GM21528 (cell line): ENCODE results near the gene S100A3.

Experiments
- ATAC-seq: cut with Tn5 transposase; IDR thresholded peaks from one replicate; pipeline ENCODE4 v1.9.1; 2021; ENCODE audit warnings: mild to moderate bottlenecking, moderate library complexity; ENCODE audit not compliant: unreplicated experiment, low FRiP score

The S100A3 gene

GRCh38 chr1:153550398-153550758 lies 1.3 kb upstream of the S100A3 start:
- ATAC-seq, result no peak

DNA sequence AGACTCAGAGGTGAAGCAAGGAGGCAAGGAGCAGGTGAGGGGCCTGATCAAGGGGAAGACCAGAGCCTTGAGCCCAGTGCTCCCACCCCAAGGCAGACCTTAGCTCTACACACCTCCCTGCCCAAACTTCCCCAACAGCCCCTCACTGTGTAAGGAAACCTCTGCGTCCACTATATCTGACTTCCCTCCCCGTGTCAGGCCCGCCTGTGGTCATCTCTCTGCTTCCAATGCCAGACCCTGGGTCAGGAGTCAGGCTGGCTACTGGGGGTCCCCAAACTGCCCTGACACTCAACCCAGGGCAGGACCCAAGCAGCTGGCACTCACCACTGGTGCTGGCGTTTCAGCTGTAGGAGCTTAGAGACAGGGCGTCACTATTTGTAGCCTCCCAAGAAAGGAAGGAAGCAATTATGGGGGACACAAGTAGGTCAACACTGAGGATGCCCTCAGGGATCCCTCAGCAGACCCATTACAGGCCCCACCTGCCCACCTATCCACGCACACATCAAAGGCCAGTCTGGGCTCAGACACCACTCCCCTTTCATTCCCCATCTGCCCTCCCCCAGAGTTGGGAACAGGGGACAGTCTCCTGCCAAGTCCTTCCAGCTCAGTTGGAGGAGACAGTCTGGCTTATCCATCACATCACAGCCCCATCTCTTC lies 811 bp upstream of the S100A3 start:
- ATAC-seq, result no peak

DNA sequence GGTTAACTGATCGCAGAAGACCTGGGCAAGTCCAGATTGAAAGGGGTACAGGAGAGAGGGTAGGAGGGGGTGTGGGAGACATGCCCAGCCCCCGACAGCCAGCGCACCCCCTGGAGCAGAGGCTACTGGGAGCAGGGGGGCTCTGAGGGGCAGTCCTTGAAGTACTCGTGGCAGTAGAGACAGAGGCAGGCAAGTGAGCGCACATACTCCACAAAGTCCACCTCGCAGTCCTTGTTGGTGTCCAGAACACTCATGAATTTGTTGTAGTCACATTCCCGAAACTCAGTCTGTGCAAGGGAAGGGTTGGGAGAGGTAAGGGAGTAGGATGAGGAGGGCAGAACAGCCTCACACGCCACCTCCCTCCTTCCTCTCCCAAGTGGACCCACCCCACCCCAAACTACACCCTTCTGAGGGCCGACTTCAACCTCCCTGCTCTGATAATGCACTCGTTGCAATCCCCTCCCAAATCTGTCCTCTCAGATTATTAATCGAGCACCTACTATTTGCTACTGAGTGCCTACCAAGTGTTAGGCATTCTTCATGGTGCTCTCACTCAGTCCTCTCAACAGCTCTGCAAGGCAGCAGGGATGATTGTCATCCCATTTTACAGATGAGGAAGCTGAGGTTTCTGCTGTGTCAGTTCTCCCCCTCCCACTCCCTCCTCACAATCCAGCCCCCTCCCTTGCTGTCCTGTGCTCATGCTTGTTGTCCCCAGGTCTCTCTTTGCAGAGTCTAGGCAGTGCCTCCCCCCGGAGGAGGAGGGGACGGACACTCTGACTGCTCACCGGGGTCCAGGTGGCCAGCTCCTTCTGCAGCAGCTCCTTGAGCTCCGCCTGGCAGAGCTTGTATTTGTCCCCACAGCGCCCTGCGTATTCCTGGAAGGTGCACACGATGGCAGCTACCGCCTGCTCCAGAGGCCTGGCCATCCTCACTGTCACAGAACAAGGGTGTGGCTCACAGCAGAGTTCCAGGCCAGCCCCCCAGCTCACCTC lies 1.2 kb downstream of the S100A3 start:
- ATAC-seq, result no peak

DNA sequence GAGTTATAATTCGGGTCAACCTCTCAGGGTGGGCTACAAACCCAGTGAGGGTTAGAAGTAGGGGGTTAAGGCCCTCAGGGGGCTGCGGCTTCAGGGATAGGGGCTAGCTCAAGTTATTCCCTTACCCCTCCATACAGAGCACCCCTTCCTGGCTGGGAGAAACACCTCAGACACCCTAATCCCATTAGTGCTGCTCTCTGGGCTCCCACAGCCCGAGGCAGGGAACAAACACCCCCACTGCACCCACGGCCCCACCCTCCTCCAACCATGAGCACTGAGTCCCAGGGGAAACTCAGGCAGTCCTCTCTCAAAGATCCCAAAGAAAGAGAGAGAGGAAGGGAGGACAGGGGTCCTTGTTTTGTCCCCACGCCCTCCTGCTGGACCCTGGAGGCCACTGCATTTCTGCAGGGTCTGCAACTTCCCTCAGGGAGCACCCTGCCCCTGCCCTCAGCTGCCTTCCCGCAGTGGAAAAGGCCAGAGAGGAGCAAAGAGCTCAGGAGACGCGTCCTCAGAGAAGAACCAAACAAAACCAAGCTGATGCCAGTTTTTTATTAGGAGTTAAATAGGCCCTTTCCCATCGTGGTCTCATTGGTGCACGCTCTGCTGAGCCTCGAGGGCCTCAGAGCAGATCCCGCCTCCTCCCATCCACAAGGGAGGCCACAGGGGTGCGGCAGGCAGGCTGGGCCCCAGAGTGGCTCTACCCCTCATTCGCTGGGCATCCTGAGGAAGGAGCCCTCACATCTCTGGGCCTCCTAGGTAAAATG lies 2.1 kb downstream of the S100A3 start:
- no peak for ATAC-seq

GRCh38 chr1:153546371-153546770 lies 2.7 kb downstream of the S100A3 start:
- no peak for ATAC-seq

GRCh38 chr1:153545067-153546055 lies 3.7 kb downstream of the S100A3 start, which contains the start of gene S100A4:
S100A4 (minus strand) TSS chr1:153545806; CDS start chr1:153544794, 1,012 bp downstream.
- peak; percentile 48 for ATAC-seq

DNA sequence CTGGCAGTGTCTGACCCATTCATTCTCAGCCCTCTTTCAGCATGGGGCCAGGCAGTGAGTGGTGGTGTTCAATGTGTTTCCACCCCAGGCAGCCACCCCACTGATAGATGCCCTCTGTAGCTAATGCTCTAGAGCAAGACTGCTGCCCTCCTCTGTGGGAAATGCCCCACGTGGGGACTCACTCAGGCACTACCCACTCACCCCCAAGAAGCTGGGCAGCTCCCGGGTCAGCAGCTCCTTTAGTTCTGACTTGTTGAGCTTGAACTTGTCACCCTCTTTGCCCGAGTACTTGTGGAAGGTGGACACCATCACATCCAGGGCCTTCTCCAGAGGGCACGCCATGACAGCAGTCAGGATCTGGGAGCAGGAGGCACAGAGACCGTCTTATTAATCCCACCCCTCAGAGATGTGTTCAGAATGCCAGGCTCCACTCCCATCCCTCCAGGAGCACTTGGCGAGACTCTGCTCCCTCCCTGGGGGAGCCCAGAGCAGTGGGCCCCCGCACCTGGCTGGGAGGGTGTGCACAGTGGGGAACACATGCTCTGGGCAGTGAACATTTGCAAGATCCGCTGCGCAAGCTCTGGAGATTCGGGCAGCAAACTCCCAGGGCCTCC lies 4.5 kb downstream of the S100A3 start:
- ATAC-seq, result no peak

DNA sequence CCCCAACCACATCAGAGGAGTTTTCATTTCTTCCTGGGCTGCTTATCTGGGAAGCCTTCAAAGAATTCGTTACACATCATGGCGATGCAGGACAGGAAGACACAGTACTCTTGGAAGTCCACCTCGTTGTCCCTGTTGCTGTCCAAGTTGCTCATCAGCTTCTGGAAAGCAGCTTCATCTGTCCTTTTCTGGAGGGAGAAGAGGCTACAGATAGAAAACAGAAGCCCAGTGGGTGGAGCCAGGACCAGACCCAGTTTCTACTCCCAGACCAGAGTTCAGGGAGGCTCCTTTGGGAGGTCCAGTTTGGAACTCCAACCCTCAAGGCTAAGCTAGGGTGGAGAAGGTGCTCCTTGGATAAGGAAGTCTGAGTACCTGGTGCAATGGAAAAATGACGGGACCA lies 5.3 kb downstream of the S100A3 start:
- no peak for ATAC-seq

DNA sequence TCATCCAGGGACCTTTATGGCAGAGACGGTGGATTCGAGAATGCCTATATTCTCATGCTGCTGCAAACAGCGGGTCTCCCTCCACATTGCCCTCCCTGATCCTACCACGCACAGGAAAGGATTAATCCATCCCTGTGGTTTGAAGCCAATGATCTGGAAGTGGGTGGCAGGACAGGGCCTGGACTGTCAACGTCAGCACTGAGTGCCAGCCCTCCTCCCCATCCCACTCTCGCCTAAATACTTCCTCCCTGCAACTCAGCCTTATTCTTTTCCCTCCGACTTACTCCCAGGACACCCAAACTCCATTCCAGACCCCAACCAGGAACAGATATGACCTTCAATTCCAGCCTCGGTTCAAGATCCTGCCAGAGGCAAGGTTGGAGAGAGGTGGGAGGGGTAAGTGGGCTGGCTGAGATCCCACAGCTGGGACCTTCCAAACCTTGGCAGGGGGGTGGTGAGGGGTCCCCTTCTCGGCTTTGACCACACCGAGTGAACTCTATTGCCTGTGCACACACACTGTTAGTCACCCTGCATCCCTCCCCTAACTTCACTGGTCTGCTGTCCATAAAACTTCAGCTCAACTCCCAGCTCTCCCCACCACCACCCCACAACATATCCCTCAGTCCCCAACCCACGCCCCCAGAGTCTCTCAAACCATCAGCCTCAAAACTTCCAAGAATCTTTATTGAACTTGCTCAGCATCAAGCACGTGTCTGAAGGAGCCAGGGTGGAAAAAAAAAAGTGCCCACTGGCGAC lies 5.9 kb downstream of the S100A3 start:
- no peak for ATAC-seq

DNA sequence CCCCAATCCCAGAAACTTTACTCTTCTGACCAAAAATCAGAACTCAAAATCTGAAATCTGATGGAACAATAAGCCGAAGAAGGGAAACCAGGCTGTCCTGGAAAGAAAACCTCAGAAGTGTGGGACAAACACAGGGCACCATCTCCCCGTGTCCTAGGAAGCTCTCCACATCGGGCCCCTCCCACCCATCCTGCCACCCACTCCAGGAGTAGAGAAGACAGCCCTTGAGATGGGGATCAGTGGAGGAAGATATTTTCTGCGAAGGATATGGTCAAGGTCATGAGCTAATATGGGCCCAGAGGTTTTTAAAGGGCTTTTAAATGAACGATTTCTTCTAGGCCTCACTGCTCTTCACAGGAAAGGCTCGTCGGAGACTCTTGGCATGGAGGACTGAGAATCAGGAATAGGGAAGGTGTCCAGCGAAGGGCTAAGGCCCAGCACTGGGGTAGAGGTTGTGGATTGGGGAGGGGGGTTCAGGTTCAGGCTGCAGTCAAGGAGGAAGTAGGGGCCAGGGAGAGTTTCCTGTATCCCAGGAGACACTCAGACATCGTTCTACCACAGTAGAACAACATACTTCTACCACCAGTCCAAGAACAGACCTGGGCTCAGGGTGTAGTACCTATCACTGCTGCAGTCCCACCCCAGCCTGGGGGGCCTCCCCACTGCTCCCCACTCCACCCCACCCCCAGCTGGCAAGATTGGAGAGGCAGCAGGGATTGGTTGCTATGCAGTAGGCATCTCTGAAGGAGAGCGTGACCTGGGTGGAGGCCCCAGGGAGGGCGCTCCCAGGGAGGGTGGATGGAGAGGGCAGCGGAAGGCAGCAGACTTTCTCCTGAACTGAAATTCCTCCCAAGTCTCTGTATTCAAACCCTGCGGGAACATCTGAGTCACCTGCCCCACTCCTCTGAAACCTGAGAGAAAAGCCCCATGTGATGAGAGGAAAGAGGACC lies 7.1 kb downstream of the S100A3 start:
- ATAC-seq, result no peak

DNA sequence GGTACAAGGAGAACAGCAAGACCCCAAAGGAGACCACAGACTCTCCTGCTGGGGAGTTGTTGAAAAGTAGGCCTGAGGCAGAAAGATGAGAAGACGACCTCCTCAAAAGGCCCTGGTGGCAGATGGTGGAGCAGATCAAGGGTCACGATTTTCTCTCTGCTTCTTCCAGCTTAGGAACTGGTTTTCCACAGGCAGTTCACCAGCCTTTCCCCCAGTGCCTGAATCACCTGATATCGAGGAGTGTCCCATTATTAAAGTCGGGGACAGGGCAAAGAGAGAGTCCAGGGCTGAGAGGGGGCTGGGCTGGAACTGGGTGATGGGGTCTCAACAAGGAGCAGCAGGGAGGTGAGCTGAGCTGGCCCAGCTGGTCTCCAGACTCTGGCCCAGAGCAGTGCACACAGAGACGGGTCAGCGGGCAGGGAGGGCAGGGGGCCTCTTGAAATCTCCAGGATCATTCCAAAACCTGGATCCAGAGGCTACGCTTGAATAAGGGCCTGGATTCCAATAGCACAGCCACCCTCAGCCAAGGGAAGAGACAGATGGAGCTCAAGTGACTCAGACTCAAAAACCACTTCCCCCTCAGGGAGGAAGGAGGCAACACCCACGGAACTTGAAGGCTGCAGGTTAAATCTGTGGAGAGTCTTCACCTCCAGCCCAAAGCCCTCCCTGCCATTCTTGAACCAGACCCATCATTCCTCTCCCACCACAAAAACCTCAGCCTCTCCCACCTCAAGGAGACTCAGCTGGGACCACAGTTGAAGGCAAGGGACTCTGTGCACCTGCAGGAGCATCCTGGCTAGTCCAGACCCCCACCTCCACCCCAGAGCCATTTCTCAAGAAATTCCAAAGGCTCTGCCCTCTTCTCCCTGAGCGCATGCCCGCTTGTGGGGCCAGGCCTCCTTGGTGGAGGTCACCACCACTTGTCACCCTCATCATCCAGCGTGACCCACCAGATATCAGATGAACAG lies 8.4 kb downstream of the S100A3 start, which contains the start of gene S100A5:
S100A5 (minus strand) TSS at position 541 of the 968 bp plus-strand sequence. CDS start 743 bp downstream, outside the sequence.
- ATAC-seq, result no peak

- ATAC-seq, result no peak
These were observed 9.5 kb downstream of the S100A3 start for GRCh38 chr1:153539395-153540093.

DNA sequence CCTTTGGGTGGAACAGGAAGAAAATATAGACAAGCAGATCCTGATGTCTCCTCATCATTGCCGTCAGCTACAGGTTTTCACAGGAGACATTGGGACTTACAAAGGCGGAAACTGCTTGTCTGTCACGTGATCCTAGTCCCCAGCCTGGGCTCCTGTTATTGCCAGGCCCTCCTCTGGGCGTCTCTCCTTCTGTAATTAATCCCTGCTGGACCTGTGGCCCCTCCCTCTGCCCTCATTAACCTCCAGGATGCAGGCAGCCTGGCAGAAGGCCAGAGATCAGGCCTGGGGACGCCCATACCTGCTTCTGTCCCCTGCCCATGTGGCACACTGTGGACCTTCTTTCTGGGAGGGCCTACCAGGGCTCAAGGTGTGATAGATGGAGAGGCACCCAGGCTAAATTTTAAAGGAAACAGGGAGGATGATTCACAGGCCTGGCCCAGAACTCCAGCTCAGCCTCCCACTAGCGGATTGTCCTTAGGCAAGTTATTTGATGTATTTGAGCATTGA lies 10.7 kb downstream of the S100A3 start:
- no peak for ATAC-seq

- ATAC-seq, result no peak
These were observed 11.7 kb downstream of the S100A3 start for GRCh38 chr1:153537376-153537730.

GRCh38 chr1:153536671-153537375 lies 12.2 kb downstream of the S100A3 start:
- ATAC-seq, result no peak
